Endothelial cell of umbilical vein (primary cell): ENCODE data around the gene MOCS1. TPM values are rescaled to one million over a fixed set of nuclear protein-coding genes. Genes with fewer than 3 reads are reported as not detected.

Experiments used
- BruUV-seq: library from RNA; stranded (reverse); fragments of 400-500 nt; replicated peaks from 2 replicates; lab custom pipeline; 2021; lab: Mats Ljungman, UMichigan
- CTCF ChIA-PET: fragments of 300-600, 350-600 bp; sonication (Branson Sonifier 250); formaldehyde crosslinking; loops from one replicate; lab custom pipeline; 2021; ENCODE audit warnings: antibody characterized with exemption, inconsistent platforms; lab: Charles Lee
- POLR2A ChIA-PET: fragments of 300-600, 350-600 bp; sonication (Branson Sonifier 250); formaldehyde crosslinking; loops from one replicate; lab custom pipeline; 2021; ENCODE audit warnings: antibody characterized with exemption, inconsistent platforms; lab: Charles Lee
- DNase-seq: peaks from one replicate; pipeline ENCODE4 v3.0.0-alpha.2; 2011; ENCODE audit warnings: low read depth, low spot score
- FAIRE-seq: peaks from 2 replicates; lab custom pipeline; 2011; peaks lifted over from hg19 to GRCh38; lab: Jason Lieb, UNC
- H2AFZ ChIP-seq: 2 replicates; pipeline ENCODE4 v1.6.0; 2012; ENCODE audit warnings: low read depth, low read length, control low read depth, inconsistent platforms
- H3K27ac ChIP-seq: 2 replicates; pipeline ENCODE4 v1.5.1; 2011; ENCODE audit warnings: low read depth, mild to moderate bottlenecking, control low read depth, low read length, moderate library complexity; ENCODE audit not compliant: insufficient read depth
- H3K27me3 ChIP-seq, 2 experiments: 2 replicates each; pipeline versions ENCODE4 v1.6.0 to v1.6.1; 2011; ENCODE audit warnings: low read length in 2 of 2, mixed read lengths in 1 of 2; ENCODE audit not compliant: control insufficient read depth in 2 of 2, insufficient read depth in 2 of 2
- H3K36me3 ChIP-seq, 2 experiments: 2 replicates in 1 of 2; 3 replicates in 1 of 2; pipeline ENCODE4 v1.5.1; 2011; ENCODE audit warnings: low read length in 2 of 2, mild to moderate bottlenecking in 1 of 2, moderate library complexity in 1 of 2; ENCODE audit not compliant: control insufficient read depth in 2 of 2, insufficient read depth in 2 of 2; ENCODE audit errors: extremely low read depth in 1 of 2
- H3K4me1 ChIP-seq: 3 replicates; pipeline ENCODE4 v1.5.1; 2011; ENCODE audit warnings: mild to moderate bottlenecking, low read length; ENCODE audit not compliant: control insufficient read depth, insufficient read depth; ENCODE audit errors: extremely low read depth
- H3K4me2 ChIP-seq: 2 replicates; pipeline ENCODE4 v1.6.1; 2011; ENCODE audit warnings: low read length, control low read depth, mixed read lengths; ENCODE audit not compliant: insufficient read depth
- H3K4me3 ChIP-seq, 3 experiments: fragments of 200-600 bp in 1 of 3; sonication (generic), shearing (Covaris generic) in 1 of 3; replicated peaks in 1 of 3; 2 replicates each; pipeline ENCODE4 v1.5.1; 2011 to 2016; ENCODE audit warnings: control low read depth in 3 of 3, low read length in 3 of 3, mild to moderate bottlenecking in 2 of 3, inconsistent platforms in 1 of 3, low read depth in 1 of 3, moderate library complexity in 1 of 3; ENCODE audit not compliant: insufficient read depth in 1 of 3
- H3K79me2 ChIP-seq: 2 replicates; pipeline ENCODE4 v1.6.0; 2012; ENCODE audit warnings: low read length, inconsistent platforms; ENCODE audit not compliant: control insufficient read depth, insufficient read depth
- H3K9ac ChIP-seq: replicated peaks from 2 replicates; pipeline ENCODE3; 2011; ENCODE audit warnings: low read length, control low read depth; ENCODE audit not compliant: insufficient read depth; ENCODE audit errors: extremely low read depth
- H3K9me1 ChIP-seq: replicated peaks from 3 replicates; pipeline ENCODE4 v1.6.0; 2011; ENCODE audit warnings: mild to moderate bottlenecking, low read length; ENCODE audit not compliant: control insufficient read depth, insufficient read depth; ENCODE audit errors: extremely low read depth
- H3K9me3 ChIP-seq: replicated peaks from 2 replicates; pipeline ENCODE4 v1.5.1; 2012; ENCODE audit warnings: low read length, inconsistent platforms; ENCODE audit not compliant: control insufficient read depth, insufficient read depth
- H4K20me1 ChIP-seq: replicated peaks from 2 replicates; pipeline ENCODE3; 2011; ENCODE audit warnings: mild to moderate bottlenecking, low read length; ENCODE audit not compliant: control insufficient read depth, insufficient read depth; ENCODE audit errors: extremely low read depth
- EZH2 ChIP-seq: IDR thresholded peaks from 2 replicates; pipeline ENCODE4 v1.6.1; 2012; ENCODE audit warnings: borderline replicate concordance, low read depth, mild to moderate bottlenecking, moderate library complexity, low read length, inconsistent platforms; ENCODE audit not compliant: severe bottlenecking
- FOS ChIP-seq: IDR thresholded peaks from 2 replicates; pipeline ENCODE4 v1.6.1; 2011; ENCODE audit warnings: mild to moderate bottlenecking, low read length, moderate library complexity, borderline replicate concordance; ENCODE audit not compliant: insufficient read depth
- JUN ChIP-seq: IDR thresholded peaks from 2 replicates; pipeline ENCODE4 v1.6.1; 2011; ENCODE audit warnings: borderline replicate concordance, low read depth; ENCODE audit not compliant: insufficient read length, insufficient read depth
- MAX ChIP-seq: IDR thresholded peaks from 2 replicates; pipeline ENCODE4 v1.6.1; 2011; ENCODE audit not compliant: insufficient read depth, insufficient read length
- POLR2A ChIP-seq: IDR thresholded peaks from 2 replicates; pipeline ENCODE4 v1.6.1; 2012; ENCODE audit warnings: low read depth, mild to moderate bottlenecking, control low read depth, low read length
- POLR2AphosphoS5 ChIP-seq: IDR thresholded peaks from 2 replicates; pipeline ENCODE4 v1.6.1; 2012; ENCODE audit warnings: low read depth, mild to moderate bottlenecking, control low read depth, low read length, moderate library complexity; ENCODE audit not compliant: insufficient read depth
- dilution Hi-C: fragments of 300-500 bp; cut with MboI; formaldehyde crosslinking; loops from one replicate; pipeline ENCODE4 v1.15.0; 2019; ENCODE audit warnings: low sequenced_read_pairs; ENCODE audit not compliant: extremely low pct_ligation_motif_present
- intact Hi-C: fragments of 100-400 bp; cut with micrococcal nuclease; formaldehyde crosslinking; loops from one replicate; pipeline ENCODE4 v1.10.0; 2022
- polyA plus RNA-seq, 4 experiments: library from polyadenylated mRNA; depleted of rRNA in 3 of 4; stranded (reverse) in 3 of 4; unstranded in 1 of 4; fragments of >200 nt; gene quantifications; 2 replicates each; pipeline versions ENCODE4 v1.2.1 to v1.2.3, GENCODE V29; 2011 to 2012; ENCODE audit warnings: missing spikeins in 1 of 4
- total RNA-seq: library from RNA; stranded (reverse); gene quantifications from 2 replicates; pipeline ENCODE4 v1.2.3, GENCODE V29; 2021
- TF ChIP-seq, protein P1 (sequence below), 2 donors: IDR thresholded peaks; 1 replicate in 1 of 2; 2 replicates in 1 of 2; pipeline ENCODE4 v1.5.1; 2011; ENCODE audit warnings: low read length in 2 of 2, mild to moderate bottlenecking in 2 of 2, moderate library complexity in 2 of 2, control low read depth in 1 of 2, inconsistent platforms in 1 of 2, low read depth in 1 of 2; ENCODE audit not compliant: insufficient read depth in 1 of 2; ENCODE audit errors: extremely low read depth in 1 of 2

MOCS1 gene
- total and polyA plus RNA-seq, 2 donors (not counting 3 experiments of a cell fraction or from before 2014, with no cell fraction given) = 8.3 to 12.8 TPM

DNA sequence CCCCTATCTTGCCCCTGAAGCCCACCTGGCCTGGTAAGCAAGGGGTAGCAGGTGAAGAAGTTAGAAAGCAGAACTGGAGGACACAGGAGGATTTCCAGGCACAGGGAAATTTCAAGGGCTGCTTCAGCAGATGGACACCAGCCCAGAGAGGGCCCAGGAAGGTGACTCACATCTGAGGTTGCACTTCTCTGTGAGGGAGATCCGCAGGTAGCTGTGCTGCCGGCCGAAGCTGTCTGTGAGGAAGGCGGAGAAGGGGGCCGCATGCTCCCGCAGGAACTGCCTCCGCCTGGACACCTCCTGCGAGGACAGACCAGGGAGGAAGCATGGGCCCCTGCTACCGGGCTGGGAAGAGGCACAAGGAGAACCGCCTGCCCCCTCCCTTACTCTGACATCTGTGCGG, 7.1 kb downstream of the MOCS1 start:
- TF ChIP-seq MAX (no peak), JUN (no peak), EZH2 (no peak), POLR2A (no peak)
- TF ChIP-seq, protein P1, sequence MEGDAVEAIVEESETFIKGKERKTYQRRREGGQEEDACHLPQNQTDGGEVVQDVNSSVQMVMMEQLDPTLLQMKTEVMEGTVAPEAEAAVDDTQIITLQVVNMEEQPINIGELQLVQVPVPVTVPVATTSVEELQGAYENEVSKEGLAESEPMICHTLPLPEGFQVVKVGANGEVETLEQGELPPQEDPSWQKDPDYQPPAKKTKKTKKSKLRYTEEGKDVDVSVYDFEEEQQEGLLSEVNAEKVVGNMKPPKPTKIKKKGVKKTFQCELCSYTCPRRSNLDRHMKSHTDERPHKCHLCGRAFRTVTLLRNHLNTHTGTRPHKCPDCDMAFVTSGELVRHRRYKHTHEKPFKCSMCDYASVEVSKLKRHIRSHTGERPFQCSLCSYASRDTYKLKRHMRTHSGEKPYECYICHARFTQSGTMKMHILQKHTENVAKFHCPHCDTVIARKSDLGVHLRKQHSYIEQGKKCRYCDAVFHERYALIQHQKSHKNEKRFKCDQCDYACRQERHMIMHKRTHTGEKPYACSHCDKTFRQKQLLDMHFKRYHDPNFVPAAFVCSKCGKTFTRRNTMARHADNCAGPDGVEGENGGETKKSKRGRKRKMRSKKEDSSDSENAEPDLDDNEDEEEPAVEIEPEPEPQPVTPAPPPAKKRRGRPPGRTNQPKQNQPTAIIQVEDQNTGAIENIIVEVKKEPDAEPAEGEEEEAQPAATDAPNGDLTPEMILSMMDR (IDR thresholded peaks at IDR 0.05; ENCODE audit: extremely low read depth in 1 of 2, insufficient read depth in 1 of 2, low read depth in 1 of 2, low read length in 2 of 2) = no peak
- Histone ChIP-seq H3K36me3 (peaks cover 0 to 2% of the 10 kb centered on the region in 2 experiments), H3K4me2 (no peak overlapping the region), H2AFZ (no peak overlapping the region), H4K20me1 (no peaks in the 10 kb centered on the region), H3K9me3 (no peaks in the 10 kb centered on the region), H3K27me3 (no peaks in the 10 kb centered on the region), H3K27ac (no peak overlapping the region), H3K9me1 (no peaks in the 10 kb centered on the region), H3K4me3 (no peak overlapping the region), H3K9ac (no peak overlapping the region), H3K79me2 (no peaks in the 10 kb centered on the region), H3K4me1 (no peaks in the 10 kb centered on the region)
- BruUV-seq = no TSS peak
- intact Hi-C loops = no loop called here
- FAIRE-seq = no peak
- POLR2A ChIA-PET = no interaction called here
- DNase-seq = no peak
- dilution Hi-C loops = no loop called here
- CTCF ChIA-PET = no interaction called here

- Histone ChIP-seq H3K4me1 (no peaks in the 10 kb centered on the region), H3K9me1 (no peaks in the 10 kb centered on the region), H3K27me3 (no peaks in the 10 kb centered on the region), H4K20me1 (no peaks in the 10 kb centered on the region), H3K4me3 (no peak overlapping the region), H3K36me3 (peaks cover 0 to 2% of the 10 kb centered on the region in 2 experiments), H3K79me2 (no peaks in the 10 kb centered on the region), H3K27ac (no peak overlapping the region), H2AFZ (no peak overlapping the region), H3K4me2 (no peak overlapping the region), H3K9ac (no peak overlapping the region), H3K9me3 (no peaks in the 10 kb centered on the region)
- FAIRE-seq (no peak), DNase-seq (no peak)
- dilution Hi-C loops = no loop called here
- ChIA-PET POLR2A (no interaction called here), CTCF (no interaction called here)
- no peak for TF ChIP-seq POLR2AphosphoS5
- no peak for TF ChIP-seq FOS
- no peak for TF ChIP-seq EZH2
- BruUV-seq = no TSS peak
- intact Hi-C loops = no loop called here
Observed at GRCh38 chr6:39926668-39927067, 7.6 kb downstream of the MOCS1 start.
